ENCODE data around the gene DXO. TPM values are rescaled to one million over a fixed set of nuclear protein-coding genes. Genes with fewer than 3 reads are reported as not detected.

Gene DXO
- total RNA-seq, 1 experiment from 2014 or later: 43.6 TPM

- CTCF ChIA-PET: no interaction called here
- H3K27me3 Mint-ChIP-seq (ENCODE audit: unreplicated experiment): no peaks in the 10 kb centered on the region
- no peak overlapping the region for H3K4me3 Mint-ChIP-seq (ENCODE audit: low read depth, unreplicated experiment)
- no TSS peak for BruUV-seq (replicated peaks)
- peaks cover 67% of the 10 kb centered on the region for H3K36me3 Mint-ChIP-seq (ENCODE audit: insufficient read depth, unreplicated experiment)
- intact Hi-C loops (cut with micrococcal nuclease; ENCODE audit: unreplicated experiment): no loop called here
- no peaks in the 10 kb centered on the region for H3K9me3 Mint-ChIP-seq (ENCODE audit: low read depth, unreplicated experiment)
- H3K4me1 Mint-ChIP-seq (ENCODE audit: low read depth, unreplicated experiment): peaks cover 10% of the 10 kb centered on the region
- no peak for DNase-seq
- no peak for TF ChIP-seq CTCF (IDR thresholded peaks at IDR 0.05; ENCODE audit: unreplicated experiment)
- H3K27ac Mint-ChIP-seq (ENCODE audit: unreplicated experiment): no peak overlapping the region
These were observed 6.2 kb downstream of the DXO start for GRCh38 chr6:31965700-31966099.

DNA sequence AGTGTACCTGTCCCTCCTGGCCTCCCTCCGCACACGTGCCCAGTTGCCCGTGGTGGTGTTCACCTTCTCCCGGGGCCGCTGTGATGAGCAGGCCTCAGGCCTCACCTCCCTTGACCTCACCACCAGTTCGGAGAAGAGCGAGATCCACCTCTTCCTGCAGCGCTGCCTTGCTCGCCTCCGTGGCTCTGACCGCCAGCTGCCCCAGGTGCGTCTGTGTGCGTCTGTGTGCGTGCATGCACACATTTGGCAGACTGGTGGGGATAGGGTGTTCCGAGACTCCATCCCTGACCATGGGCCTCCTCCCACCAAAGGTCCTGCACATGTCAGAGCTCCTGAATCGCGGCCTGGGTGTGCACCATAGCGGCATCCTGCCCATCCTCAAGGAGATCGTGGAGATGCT is 8.0 kb downstream of the DXO start:
- CTCF ChIA-PET: no interaction called here
- no peaks in the 10 kb centered on the region for H3K27me3 Mint-ChIP-seq (ENCODE audit: unreplicated experiment)
- BruUV-seq (replicated peaks): no TSS peak
- TF ChIP-seq CTCF (IDR thresholded peaks at IDR 0.05; ENCODE audit: unreplicated experiment): no peak
- no peak overlapping the region for H3K4me3 Mint-ChIP-seq (ENCODE audit: low read depth, unreplicated experiment)
- intact Hi-C loops (cut with micrococcal nuclease; ENCODE audit: unreplicated experiment): no loop called here
- no peaks in the 10 kb centered on the region for H3K9me3 Mint-ChIP-seq (ENCODE audit: low read depth, unreplicated experiment)
- no peak for DNase-seq
- no peaks in the 10 kb centered on the region for H3K4me1 Mint-ChIP-seq (ENCODE audit: low read depth, unreplicated experiment)
- peaks cover 66% of the 10 kb centered on the region for H3K36me3 Mint-ChIP-seq (ENCODE audit: insufficient read depth, unreplicated experiment)
- H3K27ac Mint-ChIP-seq (ENCODE audit: unreplicated experiment): no peak overlapping the region

DNA sequence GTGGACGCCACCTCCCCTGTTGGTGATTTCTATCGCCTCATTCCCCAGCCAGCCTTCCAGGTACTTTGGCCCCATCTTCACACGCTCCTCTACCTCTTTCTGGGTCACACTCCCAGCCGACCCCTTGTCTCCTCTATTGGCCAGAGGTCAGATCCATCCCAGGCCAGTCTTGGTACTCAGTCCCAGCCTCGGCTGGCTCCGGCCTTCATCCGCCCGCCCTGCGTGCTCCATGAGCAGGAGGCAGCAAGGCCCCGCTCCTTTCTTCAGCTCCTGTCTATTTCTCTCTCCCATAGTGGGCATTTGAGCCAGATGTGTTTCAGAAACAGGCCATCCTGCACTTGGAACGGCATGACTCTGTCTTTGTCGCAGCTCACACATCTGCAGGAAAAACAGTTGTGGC is 10.3 kb downstream of the DXO start:
- Mint-ChIP-seq H3K36me3 (ENCODE audit: insufficient read depth, unreplicated experiment) (peaks cover 72% of the 10 kb centered on the region), H3K4me1 (ENCODE audit: low read depth, unreplicated experiment) (peaks cover 15% of the 10 kb centered on the region), H3K9me3 (ENCODE audit: low read depth, unreplicated experiment) (no peaks in the 10 kb centered on the region), H3K27ac (ENCODE audit: unreplicated experiment) (no peak overlapping the region), H3K27me3 (ENCODE audit: unreplicated experiment) (no peaks in the 10 kb centered on the region), H3K4me3 (ENCODE audit: low read depth, unreplicated experiment) (no peak overlapping the region)
- BruUV-seq (replicated peaks): no TSS peak
- intact Hi-C loops (cut with micrococcal nuclease; ENCODE audit: unreplicated experiment): no loop called here
- no peak for DNase-seq
- no peak for TF ChIP-seq CTCF (IDR thresholded peaks at IDR 0.05; ENCODE audit: unreplicated experiment)
- CTCF ChIA-PET: interaction anchor here (0.5 to 0.6 kb wide), 2 partner anchors 405 to 1620 kb away, joined by 3 read pairs; no protein-coding TSS in a partner anchor

DNA sequence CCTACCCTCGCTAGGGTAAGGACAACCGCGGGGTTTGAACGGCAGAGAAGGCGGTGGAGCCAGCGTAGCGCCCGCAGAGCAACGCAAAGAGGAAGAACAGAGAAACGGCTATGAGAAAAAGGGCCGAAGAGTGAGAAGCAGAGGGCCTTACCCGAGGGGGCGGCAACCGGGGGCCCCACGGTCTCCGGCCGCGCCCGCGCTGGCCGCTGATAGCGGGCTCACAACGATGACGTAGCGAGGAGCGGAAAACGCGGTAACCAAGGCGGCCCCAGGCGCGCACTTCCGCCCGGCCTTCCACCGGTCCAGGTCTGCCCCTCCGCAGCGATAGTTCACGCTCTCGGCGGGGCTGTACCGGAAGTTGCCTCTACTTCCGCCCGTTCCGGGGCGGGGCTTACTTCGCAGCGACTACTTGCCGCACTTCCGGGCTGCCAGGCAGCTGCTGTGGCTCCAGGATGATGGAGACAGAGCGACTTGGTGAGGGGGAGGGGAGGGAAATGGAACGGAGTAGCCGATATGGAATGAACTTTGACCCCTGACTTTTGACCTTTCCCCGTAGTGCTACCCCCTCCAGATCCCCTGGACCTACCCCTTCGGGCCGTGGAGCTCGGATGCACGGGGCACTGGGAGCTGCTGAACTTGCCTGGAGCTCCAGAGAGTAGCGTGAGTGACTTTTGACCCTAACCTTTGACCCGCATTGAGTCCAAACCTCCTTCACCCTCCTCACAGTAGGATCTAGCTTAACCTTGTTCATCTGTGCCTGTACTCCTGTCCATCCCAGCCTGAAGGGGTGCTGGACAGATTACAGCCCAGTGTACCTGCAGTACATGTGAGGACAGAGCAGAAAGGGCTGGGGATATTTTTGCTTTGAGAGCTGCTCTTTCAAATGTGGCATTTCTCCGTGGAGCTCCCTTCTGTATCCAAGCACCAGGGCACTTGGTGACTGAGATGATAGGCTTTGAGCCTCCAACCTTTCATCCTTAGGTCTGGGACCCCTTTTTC is 12.9 kb downstream of the DXO start, which contains the start of the genes NELFE and SKIC2:
TSS of gene NELFE (minus strand) at position 231 of the 999 bp plus-strand sequence. CDS start 525 bp downstream, outside the sequence.
TSS of gene SKIC2 (plus strand) at position 435 of the 999 bp plus-strand sequence. CDS start at position 453, 18 bp downstream.
- Mint-ChIP-seq H3K36me3 (ENCODE audit: insufficient read depth, unreplicated experiment) (peaks cover 83% of the 10 kb centered on the region), H3K9me3 (ENCODE audit: low read depth, unreplicated experiment) (no peaks in the 10 kb centered on the region), H3K27me3 (ENCODE audit: unreplicated experiment) (no peaks in the 10 kb centered on the region), H3K27ac (ENCODE audit: unreplicated experiment) (peak within 1 kb of the TSS; percentile 97), H3K4me1 (ENCODE audit: low read depth, unreplicated experiment) (peaks cover 15% of the 10 kb centered on the region), H3K4me3 (ENCODE audit: low read depth, unreplicated experiment) (peak within 1 kb of the TSS; percentile 97)
- no peak for TF ChIP-seq CTCF (IDR thresholded peaks at IDR 0.05; ENCODE audit: unreplicated experiment)
- CTCF ChIA-PET: interaction anchor here (0.6 to 1.9 kb wide), 5 partner anchors 13 to 80 kb away, joined by 3 to 14 read pairs (median 4); partner anchors contain the start of genes CFB, EHMT2 and SLC44A4
- intact Hi-C loops (cut with micrococcal nuclease; ENCODE audit: unreplicated experiment): loop anchor here (5.0 kb wide), 1 partner anchor 218 kb away; the partner anchor contains the start of genes AGPAT1 and RNF5
- BruUV-seq (replicated peaks): TSS peak; percentile 49
- DNase-seq: peak; percentile 100

Data from Calu3 (cell line).